Endothelial cell of umbilical vein (primary cell): ENCODE measurements around the gene FOS.

Experiments used
- GATA2 ChIP-seq: IDR thresholded peaks from 2 replicates; pipeline ENCODE4 v1.7.0; 2011; ENCODE audit warnings: low read depth, mild to moderate bottlenecking, moderate library complexity, mixed read lengths, low read length; ENCODE audit not compliant: insufficient read length, insufficient read depth
- MYC ChIP-seq: IDR thresholded peaks from one replicate; pipeline ENCODE4 v1.6.1; 2011; ENCODE audit warnings: mild to moderate bottlenecking, low read depth, low read length
- TF ChIP-seq, protein P1 (sequence below), 2 donors: IDR thresholded peaks; 1 replicate in 1 of 2; 2 replicates in 1 of 2; pipeline ENCODE4 v1.5.1; 2011; ENCODE audit warnings: low read length in 2 of 2, mild to moderate bottlenecking in 2 of 2, moderate library complexity in 2 of 2, control low read depth in 1 of 2, inconsistent platforms in 1 of 2, low read depth in 1 of 2; ENCODE audit not compliant: insufficient read depth in 1 of 2; ENCODE audit errors: extremely low read depth in 1 of 2

DNA sequence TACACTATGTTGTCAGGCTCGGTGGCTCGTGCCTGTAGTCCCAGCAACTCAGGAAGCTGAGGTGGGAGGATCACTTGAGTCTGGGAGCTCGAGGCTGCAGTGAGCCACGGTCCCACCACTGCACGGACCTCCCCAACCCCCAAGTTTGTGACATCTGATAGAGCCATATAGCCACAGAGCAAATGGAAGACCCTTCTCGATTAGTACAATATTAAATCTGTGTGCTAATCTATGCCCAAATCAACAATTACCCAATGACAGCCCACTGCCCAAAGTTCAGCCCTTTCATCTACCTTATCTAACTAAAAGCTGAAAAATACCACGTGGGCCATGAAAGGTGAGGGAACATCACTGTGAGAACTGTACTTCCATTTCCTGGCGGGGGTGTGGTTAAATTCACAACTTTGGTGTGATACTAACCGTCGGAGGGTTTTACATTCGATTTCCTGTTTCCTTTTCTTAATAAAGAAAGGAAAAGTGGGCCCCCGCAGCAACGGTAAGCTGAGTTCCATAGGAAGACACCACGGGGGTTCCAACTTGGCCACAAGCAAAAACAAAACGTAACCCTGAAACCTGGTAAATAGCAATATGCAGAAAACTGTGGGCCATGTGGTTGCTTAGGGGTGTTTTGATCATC lies 31.2 kb upstream of the FOS start:
- TF ChIP-seq, protein P1, sequence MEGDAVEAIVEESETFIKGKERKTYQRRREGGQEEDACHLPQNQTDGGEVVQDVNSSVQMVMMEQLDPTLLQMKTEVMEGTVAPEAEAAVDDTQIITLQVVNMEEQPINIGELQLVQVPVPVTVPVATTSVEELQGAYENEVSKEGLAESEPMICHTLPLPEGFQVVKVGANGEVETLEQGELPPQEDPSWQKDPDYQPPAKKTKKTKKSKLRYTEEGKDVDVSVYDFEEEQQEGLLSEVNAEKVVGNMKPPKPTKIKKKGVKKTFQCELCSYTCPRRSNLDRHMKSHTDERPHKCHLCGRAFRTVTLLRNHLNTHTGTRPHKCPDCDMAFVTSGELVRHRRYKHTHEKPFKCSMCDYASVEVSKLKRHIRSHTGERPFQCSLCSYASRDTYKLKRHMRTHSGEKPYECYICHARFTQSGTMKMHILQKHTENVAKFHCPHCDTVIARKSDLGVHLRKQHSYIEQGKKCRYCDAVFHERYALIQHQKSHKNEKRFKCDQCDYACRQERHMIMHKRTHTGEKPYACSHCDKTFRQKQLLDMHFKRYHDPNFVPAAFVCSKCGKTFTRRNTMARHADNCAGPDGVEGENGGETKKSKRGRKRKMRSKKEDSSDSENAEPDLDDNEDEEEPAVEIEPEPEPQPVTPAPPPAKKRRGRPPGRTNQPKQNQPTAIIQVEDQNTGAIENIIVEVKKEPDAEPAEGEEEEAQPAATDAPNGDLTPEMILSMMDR (IDR thresholded peaks at IDR 0.05; ENCODE audit: extremely low read depth in 1 of 2, insufficient read depth in 1 of 2, low read depth in 1 of 2, low read length in 2 of 2), result no peak
- TF ChIP-seq GATA2 (no peak), MYC (no peak)
